ENCODE measurements around the gene UBL7. TPM values are rescaled to one million over a fixed set of nuclear protein-coding genes. Genes with fewer than 3 reads are reported as not detected.
A peak's percentile ranks its signal among the peaks of the same experiment; 100 is the strongest.
"Not testable (repeated sequence)": the region's sequence is repeated elsewhere in the genome, so short reads cannot be mapped to it uniquely, and the experiment has no call there.

The UBL7 gene
- total and polyA plus RNA-seq, 4 donors, result 12.7 to 19.5 (median 18.2) TPM

DNA sequence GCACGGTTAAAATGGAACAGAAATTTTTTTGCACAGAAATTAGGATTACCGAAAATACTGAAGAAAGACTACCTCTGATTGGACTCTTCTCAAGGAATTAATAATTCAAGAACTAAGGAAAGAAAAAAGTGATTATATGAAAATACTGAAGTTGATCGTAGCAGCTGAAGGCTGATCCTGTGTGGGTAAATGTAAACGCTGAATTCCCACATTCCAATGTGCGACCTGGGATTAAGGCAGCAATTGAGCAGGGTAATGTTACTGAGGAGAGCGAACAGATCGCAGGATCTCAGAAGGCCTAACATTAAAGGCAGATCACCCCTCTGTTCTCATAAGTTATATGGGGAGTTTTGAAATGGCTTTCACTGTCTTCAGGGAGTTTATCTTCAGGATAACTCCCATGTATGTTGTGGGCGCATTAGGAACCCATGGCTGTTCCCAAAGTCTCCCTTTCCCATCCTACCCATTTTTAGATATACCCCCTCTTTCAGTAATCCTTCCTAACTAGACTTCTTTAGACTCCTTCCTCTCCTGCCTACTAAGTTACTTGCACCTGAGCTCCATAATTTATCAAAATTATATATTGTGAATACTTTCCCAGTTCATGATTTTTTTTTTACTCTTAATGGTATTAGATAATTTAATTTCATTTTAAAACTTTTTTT is 1.0 kb upstream of the UBL7 start:
- Histone ChIP-seq H3K27ac (ENCODE audit: low read depth in 1 of 2, low read length in 2 of 2) (no peak overlapping the region), H3K9me3 (ENCODE audit: control insufficient read depth in 4 of 4, low read length in 3 of 4) (no peaks in the 10 kb centered on the region), H3K9ac (ENCODE audit: low read depth in 1 of 2, low read length in 2 of 2) (no peak overlapping the region), H3K27me3 (ENCODE audit: control insufficient read depth in 4 of 4, insufficient read depth in 4 of 4, low read length in 3 of 4) (no peaks in the 10 kb centered on the region), H3K4me1 (ENCODE audit: control insufficient read depth in 4 of 4, insufficient read depth in 4 of 4, low read length in 3 of 4) (peaks cover 6 to 19% (median 16%) of the 10 kb centered on the region in 4 donors), H3K36me3 (ENCODE audit: control insufficient read depth in 4 of 4, insufficient read depth in 3 of 4, low read depth in 1 of 4, low read length in 3 of 4) (peaks cover 0 to 5% (median 0%) of the 10 kb centered on the region in 4 donors), H3K4me3 (ENCODE audit: low read depth in 1 of 3, low read length in 3 of 3) (peak overlapping the region in 2 of 3 donors; percentile 77 to 95)
- 37% methylated on average over 8 of the region's 8 CpGs for WGBS
- no peak for DNase-seq (ENCODE audit: low spot score)
- TF ChIP-seq YY1 (IDR thresholded peaks at IDR 0.05) (no peak), RXRA (IDR thresholded peaks at IDR 0.05) (no peak), JUND (IDR thresholded peaks at IDR 0.05) (no peak), EGR1 (IDR thresholded peaks at IDR 0.05; ENCODE audit: low read depth in 2 of 2) (no peak), ZBTB33 (IDR thresholded peaks at IDR 0.05) (no peak), HNF4A (conservative IDR thresholded peaks at IDR 0.05) (no peak), FOXA1 (IDR thresholded peaks at IDR 0.05) (no peak), FOXA2 (IDR thresholded peaks at IDR 0.05) (no peak), SP1 (IDR thresholded peaks at IDR 0.05) (no peak), HNF4G (IDR thresholded peaks at IDR 0.05) (no peak), RAD21 (IDR thresholded peaks at IDR 0.05) (no peak), GABPA (IDR thresholded peaks at IDR 0.05 in 1 of 2, conservative IDR thresholded peaks at IDR 0.05 in 1 of 2) (no peak), MAX (IDR thresholded peaks at IDR 0.05) (no peak), TAF1 (conservative IDR thresholded peaks at IDR 0.05) (no peak)
- TF ChIP-seq, protein P1, sequence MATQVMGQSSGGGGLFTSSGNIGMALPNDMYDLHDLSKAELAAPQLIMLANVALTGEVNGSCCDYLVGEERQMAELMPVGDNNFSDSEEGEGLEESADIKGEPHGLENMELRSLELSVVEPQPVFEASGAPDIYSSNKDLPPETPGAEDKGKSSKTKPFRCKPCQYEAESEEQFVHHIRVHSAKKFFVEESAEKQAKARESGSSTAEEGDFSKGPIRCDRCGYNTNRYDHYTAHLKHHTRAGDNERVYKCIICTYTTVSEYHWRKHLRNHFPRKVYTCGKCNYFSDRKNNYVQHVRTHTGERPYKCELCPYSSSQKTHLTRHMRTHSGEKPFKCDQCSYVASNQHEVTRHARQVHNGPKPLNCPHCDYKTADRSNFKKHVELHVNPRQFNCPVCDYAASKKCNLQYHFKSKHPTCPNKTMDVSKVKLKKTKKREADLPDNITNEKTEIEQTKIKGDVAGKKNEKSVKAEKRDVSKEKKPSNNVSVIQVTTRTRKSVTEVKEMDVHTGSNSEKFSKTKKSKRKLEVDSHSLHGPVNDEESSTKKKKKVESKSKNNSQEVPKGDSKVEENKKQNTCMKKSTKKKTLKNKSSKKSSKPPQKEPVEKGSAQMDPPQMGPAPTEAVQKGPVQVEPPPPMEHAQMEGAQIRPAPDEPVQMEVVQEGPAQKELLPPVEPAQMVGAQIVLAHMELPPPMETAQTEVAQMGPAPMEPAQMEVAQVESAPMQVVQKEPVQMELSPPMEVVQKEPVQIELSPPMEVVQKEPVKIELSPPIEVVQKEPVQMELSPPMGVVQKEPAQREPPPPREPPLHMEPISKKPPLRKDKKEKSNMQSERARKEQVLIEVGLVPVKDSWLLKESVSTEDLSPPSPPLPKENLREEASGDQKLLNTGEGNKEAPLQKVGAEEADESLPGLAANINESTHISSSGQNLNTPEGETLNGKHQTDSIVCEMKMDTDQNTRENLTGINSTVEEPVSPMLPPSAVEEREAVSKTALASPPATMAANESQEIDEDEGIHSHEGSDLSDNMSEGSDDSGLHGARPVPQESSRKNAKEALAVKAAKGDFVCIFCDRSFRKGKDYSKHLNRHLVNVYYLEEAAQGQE (IDR thresholded peaks at IDR 0.05), result no peak

DNA sequence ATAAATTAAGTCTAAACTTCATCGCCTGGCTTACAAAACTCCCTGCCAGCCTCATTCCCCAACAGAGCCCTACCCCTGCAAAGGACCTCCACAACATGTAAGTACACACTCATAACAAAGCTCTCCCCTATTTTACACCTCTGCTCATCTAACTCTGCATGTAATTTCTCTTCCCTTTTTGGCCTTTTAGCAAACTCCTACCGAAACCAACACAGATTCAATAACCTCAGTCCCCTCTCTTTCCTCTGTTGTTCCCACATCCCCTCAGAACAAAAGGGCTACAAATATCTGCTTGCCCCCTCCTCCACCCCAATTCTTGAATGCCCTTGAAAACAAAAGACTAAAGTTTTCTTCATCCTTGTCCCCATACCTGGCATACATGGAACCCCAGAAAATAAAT is 662 bp downstream of the UBL7 start:
- Histone ChIP-seq H3K27ac (ENCODE audit: low read depth in 1 of 2, low read length in 2 of 2) (peak overlapping the region; percentile 65 to 89), H3K36me3 (ENCODE audit: control insufficient read depth in 4 of 4, insufficient read depth in 3 of 4, low read depth in 1 of 4, low read length in 3 of 4) (peaks cover 1 to 9% (median 6%) of the 10 kb centered on the region in 4 donors), H3K27me3 (ENCODE audit: control insufficient read depth in 4 of 4, insufficient read depth in 4 of 4, low read length in 3 of 4) (no peaks in the 10 kb centered on the region), H3K4me3 (ENCODE audit: low read depth in 1 of 3, low read length in 3 of 3) (peak overlapping the region; percentile 67 to 95 (median 77)), H3K9me3 (ENCODE audit: control insufficient read depth in 4 of 4, low read length in 3 of 4) (no peaks in the 10 kb centered on the region), H3K4me1 (ENCODE audit: control insufficient read depth in 4 of 4, insufficient read depth in 4 of 4, low read length in 3 of 4) (peaks cover 6 to 19% (median 16%) of the 10 kb centered on the region in 4 donors), H3K9ac (ENCODE audit: low read depth in 1 of 2, low read length in 2 of 2) (peak overlapping the region; percentile 98 to 100)
- WGBS, result 57% methylated on average over 2 of the region's 2 CpGs
- DNase-seq (ENCODE audit: low spot score), result no peak
- TF ChIP-seq JUND (IDR thresholded peaks at IDR 0.05) (no peak), YY1 (IDR thresholded peaks at IDR 0.05) (no peak), ZBTB33 (IDR thresholded peaks at IDR 0.05) (no peak), FOXA1 (IDR thresholded peaks at IDR 0.05) (no peak), HNF4A (conservative IDR thresholded peaks at IDR 0.05) (no peak)
- TF ChIP-seq, protein P1 (IDR thresholded peaks at IDR 0.05), result no peak

- not testable (repeated sequence) for H3K4me3 ChIP-seq (ENCODE audit: low read depth in 1 of 3, low read length in 3 of 3); H3K9ac ChIP-seq (ENCODE audit: low read depth in 1 of 2, low read length in 2 of 2); H3K9me3 ChIP-seq (ENCODE audit: control insufficient read depth in 4 of 4, low read length in 3 of 4); H3K27ac ChIP-seq (ENCODE audit: low read depth in 1 of 2, low read length in 2 of 2); DNase-seq (ENCODE audit: low spot score); H3K27me3 ChIP-seq (ENCODE audit: control insufficient read depth in 4 of 4, insufficient read depth in 4 of 4, low read length in 3 of 4)
- Histone ChIP-seq H3K4me1 (ENCODE audit: control insufficient read depth in 4 of 4, insufficient read depth in 4 of 4, low read length in 3 of 4) (peaks cover 6 to 19% (median 16%) of the 10 kb centered on the region in 4 donors), H3K36me3 (ENCODE audit: control insufficient read depth in 4 of 4, insufficient read depth in 3 of 4, low read depth in 1 of 4, low read length in 3 of 4) (peaks cover 1 to 12% (median 8%) of the 10 kb centered on the region in 4 donors)
- 96% methylated on average over 14 of the region's 14 CpGs for WGBS
Measured at GRCh38 chr15:74459798-74460197, 1.2 kb downstream of the UBL7 start.
